H1 (cell line): ENCODE measurements around the gene MAVS. TPM values are rescaled to one million over a fixed set of nuclear protein-coding genes. Genes with fewer than 3 reads are reported as not detected.

Experiments
- CTCF ChIA-PET: fragments of 300-600 bp; sonication (Branson Sonifier 250); formaldehyde crosslinking; loops from one replicate; lab custom pipeline; 2021; ENCODE audit not compliant: partially characterized antibody; lab: Charles Lee
- POLR2A ChIA-PET: fragments of 300-600 bp; sonication (Branson Sonifier 250); formaldehyde crosslinking; loops from one replicate; lab custom pipeline; 2021; ENCODE audit warnings: inconsistent platforms; ENCODE audit not compliant: partially characterized antibody; lab: Charles Lee
- DNase-seq, 2 experiments: peaks; one replicate each; pipeline versions ENCODE4 v3.0.0 to v3.0.0-alpha.2; 2010 to 2022; ENCODE audit warnings: low spot score in 2 of 2, low read depth in 1 of 2, mixed read lengths in 1 of 2
- FAIRE-seq: peaks from 2 replicates; lab custom pipeline; 2011; peaks lifted over from hg19 to GRCh38; lab: Jason Lieb, UNC
- H2AFZ ChIP-seq: 2 replicates; pipeline ENCODE4 v1.8.1; 2012; ENCODE audit warnings: low read length, inconsistent platforms
- H2AK5ac ChIP-seq: 2 replicates; pipeline ENCODE4 v1.6.1; 2013; ENCODE audit warnings: low read depth, low read length
- H2BK120ac ChIP-seq: replicated peaks from 2 replicates; pipeline ENCODE3; 2013; ENCODE audit warnings: low read depth, low read length, inconsistent platforms
- H2BK12ac ChIP-seq: 2 replicates; pipeline ENCODE4 v1.6.1; 2013; ENCODE audit warnings: low read depth, low read length
- H2BK15ac ChIP-seq: 2 replicates; pipeline ENCODE4 v1.6.1; 2013; ENCODE audit warnings: low read length
- H2BK20ac ChIP-seq: 2 replicates; pipeline ENCODE4 v1.6.1; 2013; ENCODE audit warnings: low read length
- H2BK5ac ChIP-seq: 2 replicates; pipeline ENCODE4 v1.6.1; 2013; ENCODE audit warnings: low read depth, low read length
- H3K14ac ChIP-seq: 2 replicates; pipeline ENCODE4 v1.6.1; 2013; ENCODE audit warnings: inconsistent platforms; ENCODE audit not compliant: insufficient read length
- H3K18ac ChIP-seq: 2 replicates; pipeline ENCODE4 v1.6.1; 2013; ENCODE audit warnings: low read length; ENCODE audit errors: extremely low read depth
- H3K23ac ChIP-seq: 2 replicates; pipeline ENCODE4 v1.6.1; 2013; ENCODE audit warnings: inconsistent platforms; ENCODE audit not compliant: insufficient read length
- H3K23me2 ChIP-seq: 2 replicates; pipeline ENCODE4 v1.6.1; 2013; ENCODE audit warnings: low read depth, low read length
- H3K27ac ChIP-seq: 2 replicates; pipeline ENCODE4 v1.6.1; 2011; ENCODE audit warnings: low read depth, low read length, inconsistent platforms
- H3K27me3 ChIP-seq, 4 experiments: replicated peaks in 1 of 4; 1 replicate in 1 of 4; 2 replicates in 3 of 4; pipeline versions ENCODE4 v1.6.1 to v1.8.1; 2011 to 2013; ENCODE audit warnings: low read length in 3 of 4, mild to moderate bottlenecking in 3 of 4, inconsistent platforms in 2 of 4, mixed read lengths in 2 of 4, moderate library complexity in 1 of 4; ENCODE audit not compliant: control insufficient read depth in 3 of 4, insufficient read depth in 3 of 4; ENCODE audit errors: extremely low read depth in 1 of 4
- H3K36me3 ChIP-seq, 4 experiments: 2 replicates each; pipeline versions ENCODE4 v1.6.1 to v1.8.1; 2011 to 2013; ENCODE audit warnings: mild to moderate bottlenecking in 4 of 4, low read length in 3 of 4, moderate library complexity in 2 of 4, control low read depth in 1 of 4, inconsistent platforms in 1 of 4; ENCODE audit not compliant: insufficient read depth in 4 of 4, control insufficient read depth in 2 of 4
- H3K4ac ChIP-seq: replicated peaks from 2 replicates; pipeline ENCODE3; 2013; ENCODE audit warnings: low read length, low read depth, mixed read lengths, inconsistent platforms; ENCODE audit not compliant: insufficient read length
- H3K4me1 ChIP-seq, 4 experiments: replicated peaks in 1 of 4; 1 replicate in 1 of 4; 2 replicates in 3 of 4; pipeline versions ENCODE4 v1.6.1 to v1.8.1; 2011 to 2013; ENCODE audit warnings: low read length in 3 of 4, inconsistent platforms in 2 of 4, mixed read lengths in 1 of 4; ENCODE audit not compliant: insufficient read depth in 4 of 4, control insufficient read depth in 3 of 4
- H3K4me2 ChIP-seq, 2 experiments: 2 replicates each; pipeline versions ENCODE4 v1.6.1 to v1.8.1; 2011 to 2013; ENCODE audit warnings: low read depth in 2 of 2, low read length in 2 of 2, control low read depth in 1 of 2, inconsistent platforms in 1 of 2, mild to moderate bottlenecking in 1 of 2; ENCODE audit not compliant: insufficient read depth in 1 of 2
- H3K4me3 ChIP-seq, 4 experiments: fragments of 200-600, 300-600 bp in 1 of 4; sonication (generic), shearing (Covaris generic), sonication (Bioruptor Twin) in 1 of 4; 2 replicates each; pipeline versions ENCODE4 v1.5.1 to v1.8.1; 2011 to 2016; ENCODE audit warnings: low read length in 4 of 4, low read depth in 3 of 4, control low read depth in 2 of 4, inconsistent platforms in 2 of 4, mild to moderate bottlenecking in 2 of 4, mixed read lengths in 1 of 4, moderate library complexity in 1 of 4; ENCODE audit not compliant: insufficient read depth in 2 of 4; ENCODE audit errors: extremely low read depth in 1 of 4
- H3K56ac ChIP-seq: replicated peaks from 2 replicates; pipeline ENCODE3; 2013; ENCODE audit warnings: low read depth, mild to moderate bottlenecking, mixed read lengths, low read length, inconsistent platforms; ENCODE audit not compliant: insufficient read length
- H3K79me1 ChIP-seq: 2 replicates; pipeline ENCODE4 v1.6.1; 2013; ENCODE audit warnings: low read depth, low read length, control low read depth
- H3K79me2 ChIP-seq, 2 experiments: 2 replicates each; pipeline versions ENCODE4 v1.6.1 to v1.8.1; 2012 to 2013; ENCODE audit warnings: low read length in 2 of 2, mild to moderate bottlenecking in 2 of 2, inconsistent platforms in 1 of 2; ENCODE audit not compliant: insufficient read depth in 2 of 2, control insufficient read depth in 1 of 2
- H3K9ac ChIP-seq, 4 experiments: replicated peaks in 1 of 4; 1 replicate in 1 of 4; 2 replicates in 3 of 4; pipeline versions ENCODE4 v1.6.1 to v1.8.1; 2011 to 2013; ENCODE audit warnings: low read depth in 3 of 4, low read length in 3 of 4, control low read depth in 2 of 4, mild to moderate bottlenecking in 2 of 4, moderate library complexity in 2 of 4, inconsistent platforms in 1 of 4; ENCODE audit errors: extremely low read depth in 1 of 4
- H3K9me3 ChIP-seq, 2 experiments: 2 replicates each; pipeline versions ENCODE4 v1.6.1 to v1.8.1; 2012 to 2013; ENCODE audit warnings: mild to moderate bottlenecking in 2 of 2, moderate library complexity in 2 of 2, control low read depth in 1 of 2, inconsistent platforms in 1 of 2, low read depth in 1 of 2, low read length in 1 of 2, mixed read lengths in 1 of 2; ENCODE audit not compliant: insufficient read depth in 2 of 2
- H4K20me1 ChIP-seq, 2 experiments: replicated peaks in 1 of 2; 2 replicates each; pipeline versions ENCODE3 to v1.8.1; 2011 to 2013; ENCODE audit warnings: inconsistent platforms in 2 of 2, low read length in 2 of 2, mild to moderate bottlenecking in 1 of 2; ENCODE audit not compliant: insufficient read depth in 2 of 2, control insufficient read depth in 1 of 2
- H4K5ac ChIP-seq: 2 replicates; pipeline ENCODE4 v1.6.1; 2013; ENCODE audit warnings: low read length, low read depth, mixed read lengths, inconsistent platforms; ENCODE audit not compliant: insufficient read length
- H4K8ac ChIP-seq: 2 replicates; pipeline ENCODE4 v1.8.0; 2013; ENCODE audit warnings: mild to moderate bottlenecking, moderate library complexity, low read length, inconsistent platforms; ENCODE audit not compliant: insufficient read depth; ENCODE audit errors: extremely low read depth
- H4K91ac ChIP-seq: replicated peaks from 2 replicates; pipeline ENCODE3; 2013; ENCODE audit warnings: low read length, mixed read lengths, inconsistent platforms; ENCODE audit not compliant: insufficient read length
- CHD1 ChIP-seq: IDR thresholded peaks from 2 replicates; pipeline ENCODE4 v1.6.1; 2012; ENCODE audit warnings: low read depth, low read length, improper control_type of control experiment
- CTBP2 ChIP-seq: IDR thresholded peaks from 2 replicates; pipeline ENCODE4 v1.7.0; 2011; ENCODE audit warnings: borderline replicate concordance, mild to moderate bottlenecking, moderate library complexity, mixed read lengths, low read length; ENCODE audit not compliant: insufficient read depth, insufficient read length
- EGR1 ChIP-seq: IDR thresholded peaks from 2 replicates; pipeline ENCODE4 v1.6.1; 2011; ENCODE audit warnings: low read depth, low read length, borderline replicate concordance
- PHF8 ChIP-seq: fragments of 200-600 bp; sonication (generic); conservative IDR thresholded peaks from 2 replicates; pipeline ENCODE4 v1.7.1; 2012; ENCODE audit warnings: low read depth, mild to moderate bottlenecking, inconsistent platforms, low read length, moderate library complexity
- POLR2AphosphoS5 ChIP-seq: IDR thresholded peaks from 2 replicates; pipeline ENCODE4 v1.6.1; 2011; ENCODE audit warnings: low read depth, low read length
- POU5F1 ChIP-seq: IDR thresholded peaks from 2 replicates; pipeline ENCODE4 v1.6.1; 2011; ENCODE audit warnings: low read depth, mild to moderate bottlenecking, low read length, moderate library complexity
- SIN3A ChIP-seq, 2 experiments: IDR thresholded peaks in 1 of 2; conservative IDR thresholded peaks in 1 of 2; 2 replicates each; pipeline ENCODE4 v1.6.1; 2011 to 2012; ENCODE audit warnings: low read length in 2 of 2, improper control_type of control experiment in 1 of 2, low read depth in 1 of 2, mild to moderate bottlenecking in 1 of 2
- SIRT6 ChIP-seq: IDR thresholded peaks from one replicate; pipeline ENCODE4 v1.7.1; 2012; ENCODE audit warnings: low read length, inconsistent platforms
- SP4 ChIP-seq: IDR thresholded peaks from 2 replicates; pipeline ENCODE4 v1.6.1; 2012; ENCODE audit warnings: low read length, inconsistent platforms
- TBP ChIP-seq: IDR thresholded peaks from 2 replicates; pipeline ENCODE4 v1.6.1; 2011; ENCODE audit warnings: low read depth, low read length, improper control_type of control experiment
- TCF12 ChIP-seq: IDR thresholded peaks from 2 replicates; pipeline ENCODE4 v1.6.1; 2011; ENCODE audit warnings: low read depth, mild to moderate bottlenecking, low read length
- YY1 ChIP-seq: IDR thresholded peaks from 2 replicates; pipeline ENCODE4 v1.6.1; 2011; ENCODE audit warnings: low read depth, mild to moderate bottlenecking, low read length
- WGBS, 2 experiments: shearing (Covaris generic) in 1 of 2; methylation state at CpG; one replicate each; pipeline versions ENCODE4 v1.1.6 to v1.1.7; 2013 to 2015; ENCODE audit warnings: low lambda C conversion rate in 2 of 2, mixed read lengths in 2 of 2, inconsistent platforms in 1 of 2, low coverage in 1 of 2, missing lambda C conversion rate in 1 of 2; ENCODE audit not compliant: insufficient replicate concordance in 2 of 2, insufficient coverage in 1 of 2, insufficient read length in 1 of 2; ENCODE audit errors: extremely low coverage in 1 of 2, missing lambda C conversion rate in 1 of 2; 5-methylcytosine and 5-hydroxymethylcytosine counted together
- polyA plus RNA-seq, 7 experiments: library from polyadenylated mRNA; depleted of rRNA in 3 of 7; stranded (reverse) in 5 of 7; unstranded in 2 of 7; fragments of >200 nt in 5 of 7; fragments of 200-250 nt in 2 of 7; gene quantifications; 1 replicate in 5 of 7; 2 replicates in 1 of 7; 4 replicates in 1 of 7; pipeline versions ENCODE4 v1.2.1 to v1.2.3, GENCODE V29; 2011 to 2013; ENCODE audit warnings: missing spikeins in 2 of 7, mixed read lengths in 2 of 7
- total RNA-seq: library from RNA; stranded (reverse); fragmentation: NEBNext Ultra II Directional; extraction: Animal tissue kit (Norgen Biotek cat#: 25700); gene quantifications from 2 replicates; pipeline ENCODE4 v1.2.1, GENCODE V29; 2021

The MAVS gene
- total and polyA plus RNA-seq, 2 of the 8 experiments (the other 6 are each of a cell fraction or from before 2014, with no cell fraction given), result 9.9 to 24.3 TPM

DNA sequence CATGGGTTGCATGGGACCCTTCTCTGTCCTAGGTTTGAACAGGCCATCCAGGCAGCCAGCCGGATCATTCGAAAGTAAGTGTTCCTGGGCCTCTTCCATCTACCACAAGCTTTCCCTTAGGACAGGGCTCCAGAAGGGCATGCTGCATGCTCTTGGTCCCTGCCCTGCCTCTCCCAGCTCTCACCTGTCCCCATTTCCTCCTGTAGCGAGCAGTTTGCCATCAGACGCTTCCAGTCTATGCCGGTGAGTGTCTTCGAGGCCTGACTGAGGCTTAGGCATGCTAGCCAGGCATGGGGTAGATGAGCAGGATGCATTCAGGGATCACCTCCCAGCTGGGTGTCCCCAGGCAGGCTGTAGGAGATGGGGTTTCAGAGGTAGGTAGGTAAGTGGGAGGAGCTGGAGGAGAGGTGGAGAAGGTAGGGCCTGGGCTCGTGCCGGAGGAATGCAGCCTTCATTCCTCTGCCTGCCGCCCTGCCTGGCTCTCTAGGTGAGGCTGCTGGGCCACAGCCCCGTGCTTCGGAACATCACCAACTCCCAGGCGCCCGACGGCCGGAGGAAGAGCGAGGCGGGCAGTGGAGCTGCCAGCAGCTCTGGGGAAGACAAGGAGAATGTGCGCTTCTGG, 46.3 kb upstream of the MAVS start:
- Histone ChIP-seq H3K23ac (no peak overlapping the region), H2AK5ac (no peak overlapping the region), H4K5ac (peak overlapping the region; percentile 30), H3K56ac (no peak overlapping the region), H3K18ac (peak overlapping the region; percentile 6), H3K79me2 (no peaks in the 10 kb centered on the region; a peak in 1 of 4 replicates), H4K91ac (no peak overlapping the region), H2BK20ac (0 out of 2 replicates have a peak overlapping the region, but pooled peaks have one; percentile 2), H3K4me1 (peaks cover 5 to 35% (median 28%) of the 10 kb centered on the region in 4 experiments), H2BK120ac (no peak overlapping the region), H3K36me3 (peaks cover 4 to 35% (median 30%) of the 10 kb centered on the region in 4 experiments), H4K8ac (no peak overlapping the region; the same call in 1 of the 2 replicates), H3K23me2 (peaks cover 9% of the 10 kb centered on the region; the same call in 1 of the 2 replicates), H3K9me3 (no peaks in the 10 kb centered on the region), H3K4me2 (peak overlapping the region; percentile 52 to 82), H2BK12ac (peak overlapping the region; percentile 13; the same call in 1 of the 2 replicates), H3K27ac (peak overlapping the region; percentile 71; the same call in 1 of the 2 replicates), H3K14ac (no peak overlapping the region), H2BK15ac (no peak overlapping the region; the same call in 1 of the 2 replicates), H3K4me3 (peak overlapping the region in 2 of 4 experiments; percentile 15 to 42; a peak in 3 of 8 replicates), H3K79me1 (no peaks in the 10 kb centered on the region; the same call in 1 of the 2 replicates), H2AFZ (no peak overlapping the region), H3K9ac (peak overlapping the region in 1 of 4 experiments; percentile 9; a peak in 3 of 7 replicates), H3K27me3 (no peaks in the 10 kb centered on the region), H2BK5ac (peak overlapping the region; percentile 62; the same call in 1 of the 2 replicates), H4K20me1 (peaks cover 3% of the 10 kb centered on the region in 2 experiments), H3K4ac (peak overlapping the region; percentile 30)
- DNase-seq (no peak), FAIRE-seq (peak; percentile 84)
- POLR2A ChIA-PET, result interaction anchor here (1.0 to 2.9 kb wide), 15 partner anchors 9 to 123 kb away, joined by 3 to 29 read pairs (median 6); partner anchors contain the start of genes ADISSP, AP5S1, CENPB and PANK2
- 59% methylated on average over 18 of the region's 18 CpGs; no CpG with 5 or more reads in 1 of the 2 experiments for WGBS, 2 experiments
- CTCF ChIA-PET, result interaction anchor here (0.6 to 3.7 kb wide), 8 partner anchors 13 to 271 kb away, joined by 3 to 29 read pairs (median 3); partner anchors contain the start of gene CENPB
- TF ChIP-seq TBP, result peak; percentile 81
- peak; percentile 32; the same call in 1 of the 2 replicates for TF ChIP-seq YY1
- no peak for TF ChIP-seq POU5F1
- 0 out of 4 replicates have a peak, but pooled peaks of 1 of the 2 experiments have one; percentile 20 for TF ChIP-seq SIN3A (conservative IDR thresholded peaks at IDR 0.05 in 1 of 2, IDR thresholded peaks at IDR 0.05 in 1 of 2; ENCODE audit: low read depth in 1 of 2, low read length in 2 of 2)
- TF ChIP-seq EGR1, result no peak
- TF ChIP-seq POLR2AphosphoS5, result peak; percentile 35; the same call in 1 of the 2 replicates
- TF ChIP-seq SIRT6, result no peak
- TF ChIP-seq CHD1, result no peak
- TF ChIP-seq TCF12, result no peak
- no peak for TF ChIP-seq SP4
- no peak for TF ChIP-seq PHF8
- TF ChIP-seq CTBP2, result no peak
